MCF 10A (cell line): Measurements from ENCODE around the gene BASP1. TPM values are rescaled to one million over a fixed set of nuclear protein-coding genes. Genes with fewer than 3 reads are reported as not detected.

Experiments
- BruUV-seq: library from RNA; stranded (reverse); fragments of 400-500 nt; replicated peaks from 2 replicates; lab custom pipeline; 2021; lab: Mats Ljungman, UMichigan
- CTCF ChIA-PET: fragments of 300-600 bp; sonication (Branson Sonifier 250); formaldehyde crosslinking; extraction: SDS; loops from one replicate; lab custom pipeline; 2021; ENCODE audit warnings: antibody characterized with exemption, inconsistent platforms; lab: Yijun Ruan, JAX
- POLR2A ChIA-PET: fragments of 300-600, 350-650 bp; sonication (Branson Sonifier 250); formaldehyde crosslinking; extraction: SDS; loops from one replicate; lab custom pipeline; 2020; ENCODE audit warnings: antibody characterized with exemption, inconsistent platforms; lab: Yijun Ruan, JAX
- DNase-seq: peaks from one replicate; pipeline ENCODE4 v3.0.0-alpha.2; 2018; ENCODE audit not compliant: unreplicated experiment
- H3K27ac Mint-ChIP-seq: one replicate; pipeline ENCODE4 v1.8.0; 2022; ENCODE audit warnings: mild to moderate bottlenecking, low read depth, mixed read lengths; ENCODE audit not compliant: unreplicated experiment
- H3K27me3 Mint-ChIP-seq: one replicate; pipeline ENCODE4 v1.8.0; 2022; ENCODE audit warnings: mixed read lengths; ENCODE audit not compliant: insufficient read depth, unreplicated experiment
- H3K36me3 Mint-ChIP-seq: one replicate; pipeline ENCODE4 v1.8.0; 2022; ENCODE audit warnings: mild to moderate bottlenecking, moderate library complexity, mixed read lengths; ENCODE audit not compliant: insufficient read depth, unreplicated experiment
- H3K4me1 Mint-ChIP-seq: one replicate; pipeline ENCODE4 v1.8.0; 2022; ENCODE audit warnings: mixed read lengths; ENCODE audit not compliant: insufficient read depth, unreplicated experiment
- H3K4me3 Mint-ChIP-seq: one replicate; pipeline ENCODE4 v1.8.0; 2022; ENCODE audit warnings: mild to moderate bottlenecking, moderate library complexity, mixed read lengths; ENCODE audit not compliant: unreplicated experiment
- H3K9me3 Mint-ChIP-seq: one replicate; pipeline ENCODE4 v1.8.0; 2022; ENCODE audit warnings: mixed read lengths; ENCODE audit not compliant: unreplicated experiment
- intact Hi-C: fragments of 100-400 bp; cut with micrococcal nuclease; formaldehyde crosslinking; loops from 2 replicates; pipeline ENCODE4 v1.14.1; 2022
- total RNA-seq: library from RNA; stranded (reverse); gene quantifications from 2 replicates; pipeline ENCODE4 v1.2.3, GENCODE V29; 2022
- TF ChIP-seq, protein P1 (sequence below): fragments of 200-600 bp; IDR thresholded peaks from one replicate; pipeline ENCODE4 v1.8.0; 2022; ENCODE audit warnings: antibody characterized with exemption, mild to moderate bottlenecking; ENCODE audit not compliant: unreplicated experiment

The BASP1 gene
- total RNA-seq, 1 experiment from 2014 or later: 84.5 TPM

DNA sequence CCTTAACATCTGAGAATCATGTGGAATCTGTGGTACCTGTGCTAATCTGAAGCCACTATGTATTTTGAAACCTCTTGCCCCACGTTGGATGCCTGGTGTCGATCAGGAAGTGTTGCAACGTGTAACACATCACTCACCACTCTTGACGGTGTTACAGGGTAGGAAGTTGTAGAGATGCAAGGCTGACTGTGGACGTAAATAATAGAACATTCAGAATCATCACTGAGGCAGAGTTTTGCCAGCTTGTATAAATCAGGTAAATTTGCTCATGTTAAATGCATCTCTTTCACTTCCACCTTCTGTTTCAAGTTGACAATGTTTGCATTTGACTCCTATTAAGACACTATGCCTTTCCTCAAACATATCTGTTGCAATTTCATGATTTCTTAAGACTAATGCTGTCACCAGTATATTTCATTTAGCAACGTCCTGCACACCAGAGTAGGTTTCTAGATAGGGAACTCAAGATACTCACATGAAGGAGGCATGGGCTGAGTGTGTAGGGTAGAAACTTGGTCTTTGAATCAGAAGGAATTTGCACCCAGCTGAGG, 38.1 kb downstream of the BASP1 start:
- intact Hi-C loops: no loop called here
- ChIA-PET POLR2A (interaction anchor here (0.6 to 3.2 kb wide), 4 partner anchors 23 to 52 kb away, joined by 3 to 10 read pairs (median 5); no protein-coding TSS in a partner anchor), CTCF (interaction anchor here (0.7 to 1.4 kb wide), 3 partner anchors 12 to 28 kb away, joined by 3 to 4 read pairs (median 4); no protein-coding TSS in a partner anchor)
- peak overlapping the region; percentile 79 for H3K27ac Mint-ChIP-seq
- BruUV-seq: no TSS peak
- peak overlapping the region; percentile 41 for H3K4me3 Mint-ChIP-seq
- no peaks in the 10 kb centered on the region for H3K27me3 Mint-ChIP-seq
- H3K9me3 Mint-ChIP-seq: peaks cover 7% of the 10 kb centered on the region
- peaks cover 14% of the 10 kb centered on the region for H3K36me3 Mint-ChIP-seq
- TF ChIP-seq, protein P1, sequence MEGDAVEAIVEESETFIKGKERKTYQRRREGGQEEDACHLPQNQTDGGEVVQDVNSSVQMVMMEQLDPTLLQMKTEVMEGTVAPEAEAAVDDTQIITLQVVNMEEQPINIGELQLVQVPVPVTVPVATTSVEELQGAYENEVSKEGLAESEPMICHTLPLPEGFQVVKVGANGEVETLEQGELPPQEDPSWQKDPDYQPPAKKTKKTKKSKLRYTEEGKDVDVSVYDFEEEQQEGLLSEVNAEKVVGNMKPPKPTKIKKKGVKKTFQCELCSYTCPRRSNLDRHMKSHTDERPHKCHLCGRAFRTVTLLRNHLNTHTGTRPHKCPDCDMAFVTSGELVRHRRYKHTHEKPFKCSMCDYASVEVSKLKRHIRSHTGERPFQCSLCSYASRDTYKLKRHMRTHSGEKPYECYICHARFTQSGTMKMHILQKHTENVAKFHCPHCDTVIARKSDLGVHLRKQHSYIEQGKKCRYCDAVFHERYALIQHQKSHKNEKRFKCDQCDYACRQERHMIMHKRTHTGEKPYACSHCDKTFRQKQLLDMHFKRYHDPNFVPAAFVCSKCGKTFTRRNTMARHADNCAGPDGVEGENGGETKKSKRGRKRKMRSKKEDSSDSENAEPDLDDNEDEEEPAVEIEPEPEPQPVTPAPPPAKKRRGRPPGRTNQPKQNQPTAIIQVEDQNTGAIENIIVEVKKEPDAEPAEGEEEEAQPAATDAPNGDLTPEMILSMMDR: no peak
- peaks cover 50% of the 10 kb centered on the region for H3K4me1 Mint-ChIP-seq
- DNase-seq: peak; percentile 91

DNA sequence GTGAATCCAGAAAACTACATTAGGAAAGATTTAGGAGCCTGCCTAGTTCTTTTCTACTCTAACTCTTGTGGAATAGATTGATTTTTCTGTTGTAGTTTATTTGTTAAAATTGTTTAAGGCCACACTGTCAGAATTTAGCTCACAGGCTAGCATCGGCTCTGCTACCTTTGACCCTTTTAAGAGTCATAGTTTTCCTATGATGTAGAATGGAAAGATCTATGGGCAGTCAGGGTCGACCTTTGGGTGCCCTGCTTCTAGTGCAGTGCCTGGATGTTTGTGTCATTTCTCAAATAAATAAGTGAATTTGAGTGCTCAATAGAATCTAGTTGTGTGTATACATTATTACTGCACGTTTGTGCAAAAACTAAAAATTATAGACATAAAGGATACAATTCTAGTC, 38.7 kb downstream of the BASP1 start:
- H3K27ac Mint-ChIP-seq: peak overlapping the region; percentile 79
- CTCF ChIA-PET: interaction anchor here (0.7 to 0.8 kb wide), 2 partner anchors 28 to 29 kb away, joined by 3 to 4 read pairs; no protein-coding TSS in a partner anchor
- BruUV-seq: no TSS peak
- TF ChIP-seq, protein P1: no peak
- H3K9me3 Mint-ChIP-seq: peaks cover 7% of the 10 kb centered on the region
- no peaks in the 10 kb centered on the region for H3K27me3 Mint-ChIP-seq
- peaks cover 51% of the 10 kb centered on the region for H3K4me1 Mint-ChIP-seq
- POLR2A ChIA-PET: interaction anchor here (0.6 to 3.2 kb wide), 4 partner anchors 23 to 51 kb away, joined by 3 to 10 read pairs (median 5); no protein-coding TSS in a partner anchor
- peaks cover 14% of the 10 kb centered on the region for H3K36me3 Mint-ChIP-seq
- intact Hi-C loops: no loop called here
- DNase-seq: no peak
- H3K4me3 Mint-ChIP-seq: peak overlapping the region; percentile 41

DNA sequence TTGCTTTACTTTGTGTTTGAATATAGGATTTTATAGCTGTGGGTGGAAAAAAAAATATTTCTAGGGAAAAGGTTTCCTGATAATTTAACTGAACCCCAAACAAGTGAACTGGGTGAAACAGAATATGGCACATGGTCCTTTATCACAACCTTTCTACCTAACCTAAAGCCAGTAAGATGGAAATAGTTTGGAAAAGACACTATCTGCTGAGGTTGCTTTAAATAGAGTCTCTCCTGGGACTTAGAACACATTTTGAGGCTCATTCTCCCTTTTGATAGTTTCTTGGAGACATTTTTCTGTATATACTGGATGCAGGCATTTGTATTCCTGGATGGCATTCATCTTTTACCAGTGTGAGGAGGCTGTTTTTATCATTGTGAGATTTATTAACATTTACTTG, 39.4 kb downstream of the BASP1 start:
- TF ChIP-seq, protein P1: no peak
- CTCF ChIA-PET: no interaction called here
- H3K36me3 Mint-ChIP-seq: peaks cover 17% of the 10 kb centered on the region
- no peak for DNase-seq
- no peak overlapping the region for H3K27ac Mint-ChIP-seq
- POLR2A ChIA-PET: no interaction called here
- BruUV-seq: no TSS peak
- no peak overlapping the region for H3K4me3 Mint-ChIP-seq
- H3K4me1 Mint-ChIP-seq: peaks cover 52% of the 10 kb centered on the region
- peaks cover 7% of the 10 kb centered on the region for H3K9me3 Mint-ChIP-seq
- no peaks in the 10 kb centered on the region for H3K27me3 Mint-ChIP-seq
- intact Hi-C loops: no loop called here

DNA sequence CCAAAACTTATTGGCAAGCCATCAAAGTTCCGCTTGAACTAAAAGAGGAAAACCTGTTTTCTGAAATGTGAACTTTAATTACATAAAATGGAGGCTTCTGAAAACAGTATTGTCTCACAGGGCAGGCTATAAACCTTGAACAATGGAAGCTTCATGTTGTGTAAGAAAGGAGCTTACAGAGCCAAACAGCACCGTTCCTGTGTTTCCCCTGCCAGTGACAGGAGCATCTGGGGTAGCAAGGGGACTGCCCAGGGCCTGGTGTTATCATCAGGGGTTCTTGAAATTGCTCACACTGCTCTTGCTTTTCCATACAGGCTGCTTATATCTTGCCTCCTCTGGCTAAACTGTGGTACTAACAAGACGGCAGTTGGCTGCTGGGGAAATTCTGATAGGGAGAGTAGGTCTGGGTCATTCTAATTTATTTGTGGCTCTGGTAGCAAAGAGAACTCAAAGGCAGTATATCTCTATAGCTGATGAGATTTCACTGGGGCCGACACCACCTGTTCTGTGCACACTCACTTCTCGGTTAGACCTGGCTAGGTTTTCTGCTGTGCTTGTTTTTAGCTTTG, 40.4 kb downstream of the BASP1 start:
- DNase-seq: no peak
- Mint-ChIP-seq H3K27ac (peak overlapping the region; percentile 64), H3K36me3 (peaks cover 18% of the 10 kb centered on the region), H3K4me3 (no peak overlapping the region), H3K9me3 (peaks cover 13% of the 10 kb centered on the region), H3K27me3 (no peaks in the 10 kb centered on the region), H3K4me1 (peaks cover 47% of the 10 kb centered on the region)
- POLR2A ChIA-PET: interaction anchor here (0.6 kb wide), 2 partner anchors 130 to 1018 kb away, joined by 3 to 4 read pairs; no protein-coding TSS in a partner anchor
- intact Hi-C loops: no loop called here
- TF ChIP-seq, protein P1: no peak
- CTCF ChIA-PET: no interaction called here
- BruUV-seq: no TSS peak
